Right lobe of liver (tissue), 6 donors: ENCODE measurements around the gene LY6G6F. TPM values are rescaled to one million over a fixed set of nuclear protein-coding genes. Genes with fewer than 3 reads are reported as not detected.

Source experiments
- ATAC-seq, 4 donors: fragments of 200-7000 bp; cut with Tn5 transposase; one replicate each; pipeline ENCODE4 v1.9.1; 2020; ENCODE audit warnings: mild to moderate bottlenecking in 4 of 4, moderate library complexity in 4 of 4
- DNase-seq, 3 donors: peaks; one replicate each; pipeline ENCODE4 v3.0.0-alpha.2; 2020
- H3K27ac ChIP-seq, 3 donors: fragments of 200-600 bp; one replicate each; pipeline ENCODE4 v1.8.0; 2022
- H3K27me3 ChIP-seq, 2 donors: fragments of 200-600 bp; one replicate each; pipeline ENCODE4 v1.8.0; 2022
- H3K36me3 ChIP-seq, 4 donors: fragments of 200-600 bp; sonication (generic) in 1 of 4; one replicate each; pipeline versions ENCODE4 v1.5.1 to v1.8.0; 2017 to 2022; ENCODE audit warnings: control low read depth in 1 of 4
- H3K4me1 ChIP-seq, 4 donors: fragments of 200-600 bp; sonication (generic) in 1 of 4; one replicate each; pipeline versions ENCODE4 v1.5.1 to v1.8.0; 2017 to 2022; ENCODE audit warnings: control low read depth in 1 of 4
- H3K4me3 ChIP-seq, 3 donors: fragments of 200-600 bp; one replicate each; pipeline ENCODE4 v1.8.0; 2022
- H3K9me3 ChIP-seq, 4 donors: fragments of 200-600 bp; sonication (generic) in 1 of 4; one replicate each; pipeline versions ENCODE4 v1.5.1 to v1.8.0; 2017 to 2022; ENCODE audit warnings: control low read depth in 1 of 4
- POLR2A ChIP-seq: fragments of 450-650 bp; IDR thresholded peaks from one replicate; pipeline ENCODE4 v1.6.1; 2017; ENCODE audit warnings: antibody characterized with exemption, mild to moderate bottlenecking
- WGBS: methylation state at CpG from one replicate; pipeline ENCODE4 v1.1.6; 2018; ENCODE audit warnings: low coverage, low lambda C conversion rate; ENCODE audit not compliant: insufficient coverage; ENCODE audit errors: missing lambda C conversion rate; 5-methylcytosine and 5-hydroxymethylcytosine counted together
- intact Hi-C, 2 donors: fragments of 100-400 bp; cut with DNase I; formaldehyde crosslinking; loops; one replicate each; pipeline versions ENCODE4 v1.11.2 to v1.14.1; 2022
- total RNA-seq, 6 experiments: library from RNA; depleted of rRNA in 2 of 6; stranded (reverse); fragments of >200 nt in 2 of 6; fragmentation: NEBNext Ultra II Directional in 3 of 6; extraction: Animal tissue kit (Norgen Biotek cat#: 25700) in 3 of 6; gene quantifications; one replicate each; pipeline versions ENCODE4 v1.1.0 to v1.2.4, GENCODE V29; 2016 to 2023
- TF ChIP-seq, protein P1 (sequence below), 4 donors: fragments of 200-600 bp in 3 of 4; fragments of 450-650 bp in 1 of 4; IDR thresholded peaks; one replicate each; pipeline versions ENCODE4 v1.5.1 to v1.8.0; 2016 to 2022; ENCODE audit warnings: antibody characterized with exemption in 4 of 4, mild to moderate bottlenecking in 2 of 4
- donor health status: DM: no; HTN: yes; CAD: no.
- donor health status: DM: no; HTN: no; CAD: no.
- donor health status: DM: no; HTN: no; CAD: no.
- donor health status: DM: no; HTN: yes; CAD: no.
- donor health status: DM: no; HTN: yes; CAD: no.

LY6G6F gene
- total RNA-seq, 6 experiments from 2014 or later = not detected

DNA sequence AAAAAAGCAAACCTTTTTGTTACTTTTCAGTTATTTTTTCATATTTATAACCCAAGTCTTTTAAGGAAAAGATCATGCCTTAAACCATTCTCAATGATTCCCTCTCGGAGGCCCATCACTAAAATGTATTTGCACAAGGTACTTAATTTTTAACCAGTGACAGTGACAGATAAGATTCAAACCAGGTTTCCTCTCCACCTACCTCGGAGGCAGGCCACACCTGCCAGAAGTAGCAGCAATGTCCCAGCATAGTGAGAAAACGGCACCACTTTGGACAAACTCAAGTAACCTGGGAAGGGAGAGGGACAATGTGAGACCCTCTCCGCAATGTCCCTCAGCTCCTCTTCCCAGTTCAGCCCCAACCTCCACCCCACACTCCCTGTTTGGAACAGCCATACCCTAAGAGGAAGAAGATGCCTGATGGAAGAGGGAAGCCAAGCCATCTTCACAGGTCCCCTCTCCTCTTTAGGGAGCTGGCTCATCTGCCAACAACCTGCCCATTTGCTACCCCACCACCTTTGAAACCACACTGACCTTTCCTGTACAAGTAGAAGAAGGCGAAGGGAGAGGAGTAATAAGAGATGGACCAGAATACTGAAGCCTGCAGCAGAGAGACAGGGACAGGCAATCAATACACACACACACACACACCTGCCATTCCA lies 5.8 kb upstream of the LY6G6F start:
- intact Hi-C loops = no loop called here
- DNase-seq (no peak), ATAC-seq (no peak)
- 47% methylated on average over 4 of the region's 5 CpGs for WGBS
- peaks cover 0 to 29% (median 2%) of the 10 kb centered on the region in 4 donors for H3K36me3 ChIP-seq
- H3K4me1 ChIP-seq = peaks cover 0 to 21% (median 11%) of the 10 kb centered on the region in 4 donors
- no peaks in the 10 kb centered on the region for H3K27me3 ChIP-seq
- no peak overlapping the region for H3K4me3 ChIP-seq
- H3K9me3 ChIP-seq = no peaks in the 10 kb centered on the region
- no peak overlapping the region for H3K27ac ChIP-seq
- TF ChIP-seq, protein P1, sequence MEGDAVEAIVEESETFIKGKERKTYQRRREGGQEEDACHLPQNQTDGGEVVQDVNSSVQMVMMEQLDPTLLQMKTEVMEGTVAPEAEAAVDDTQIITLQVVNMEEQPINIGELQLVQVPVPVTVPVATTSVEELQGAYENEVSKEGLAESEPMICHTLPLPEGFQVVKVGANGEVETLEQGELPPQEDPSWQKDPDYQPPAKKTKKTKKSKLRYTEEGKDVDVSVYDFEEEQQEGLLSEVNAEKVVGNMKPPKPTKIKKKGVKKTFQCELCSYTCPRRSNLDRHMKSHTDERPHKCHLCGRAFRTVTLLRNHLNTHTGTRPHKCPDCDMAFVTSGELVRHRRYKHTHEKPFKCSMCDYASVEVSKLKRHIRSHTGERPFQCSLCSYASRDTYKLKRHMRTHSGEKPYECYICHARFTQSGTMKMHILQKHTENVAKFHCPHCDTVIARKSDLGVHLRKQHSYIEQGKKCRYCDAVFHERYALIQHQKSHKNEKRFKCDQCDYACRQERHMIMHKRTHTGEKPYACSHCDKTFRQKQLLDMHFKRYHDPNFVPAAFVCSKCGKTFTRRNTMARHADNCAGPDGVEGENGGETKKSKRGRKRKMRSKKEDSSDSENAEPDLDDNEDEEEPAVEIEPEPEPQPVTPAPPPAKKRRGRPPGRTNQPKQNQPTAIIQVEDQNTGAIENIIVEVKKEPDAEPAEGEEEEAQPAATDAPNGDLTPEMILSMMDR (IDR thresholded peaks at IDR 0.05) = no peak
- no peak for TF ChIP-seq POLR2A

DNA sequence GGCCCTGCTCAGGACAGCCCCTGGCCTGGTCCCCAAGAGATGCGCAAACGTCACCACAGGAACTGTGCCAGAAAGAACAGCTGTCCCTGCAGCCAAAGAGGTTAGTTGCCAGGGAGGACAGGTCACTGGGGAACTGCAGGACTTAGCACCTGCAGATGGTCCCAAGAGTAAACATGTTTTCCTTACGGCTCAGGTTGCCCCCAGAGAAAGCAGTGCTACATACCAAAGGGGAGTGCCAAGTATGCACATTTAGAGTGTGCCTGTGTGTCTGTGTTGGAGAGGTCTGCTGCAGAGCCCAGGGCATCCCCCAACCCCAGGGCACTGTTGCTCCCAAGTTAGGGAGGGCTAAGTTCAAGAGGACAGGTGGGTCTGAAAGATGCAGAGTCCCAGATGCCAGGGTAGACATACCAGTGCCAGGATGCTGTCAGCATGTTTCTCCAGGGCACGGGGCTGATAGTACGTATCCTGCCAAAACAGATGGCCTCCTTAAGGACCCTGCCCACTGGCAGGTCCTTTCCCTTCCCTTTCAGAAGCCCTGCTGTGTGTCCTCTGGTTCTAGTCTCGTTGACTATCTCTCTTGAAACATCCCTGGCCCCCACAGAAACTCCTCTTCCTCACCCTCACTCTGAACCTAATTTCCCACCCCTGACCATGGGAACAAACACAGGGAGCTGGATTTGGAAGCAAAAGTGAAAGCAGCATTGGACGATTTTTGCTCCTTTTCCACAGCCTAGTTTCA lies 4.8 kb upstream of the LY6G6F start:
- Histone ChIP-seq H3K4me1 (peaks cover 0 to 21% (median 11%) of the 10 kb centered on the region in 4 donors), H3K36me3 (peaks cover 0 to 21% (median 2%) of the 10 kb centered on the region in 4 donors), H3K9me3 (no peaks in the 10 kb centered on the region), H3K27me3 (no peaks in the 10 kb centered on the region), H3K4me3 (peak overlapping the region; percentile 71 to 80 (median 77)), H3K27ac (peak overlapping the region; percentile 95 to 98 (median 97))
- intact Hi-C loops = no loop called here
- DNase-seq (peak; percentile 58 to 76 (median 69)), ATAC-seq (peak in 2 of 4 donors; percentile 15 to 24)
- no peak for TF ChIP-seq POLR2A
- TF ChIP-seq, protein P1 (IDR thresholded peaks at IDR 0.05) = no peak
- WGBS = 2% methylated on average over 3 of the region's 7 CpGs

DNA sequence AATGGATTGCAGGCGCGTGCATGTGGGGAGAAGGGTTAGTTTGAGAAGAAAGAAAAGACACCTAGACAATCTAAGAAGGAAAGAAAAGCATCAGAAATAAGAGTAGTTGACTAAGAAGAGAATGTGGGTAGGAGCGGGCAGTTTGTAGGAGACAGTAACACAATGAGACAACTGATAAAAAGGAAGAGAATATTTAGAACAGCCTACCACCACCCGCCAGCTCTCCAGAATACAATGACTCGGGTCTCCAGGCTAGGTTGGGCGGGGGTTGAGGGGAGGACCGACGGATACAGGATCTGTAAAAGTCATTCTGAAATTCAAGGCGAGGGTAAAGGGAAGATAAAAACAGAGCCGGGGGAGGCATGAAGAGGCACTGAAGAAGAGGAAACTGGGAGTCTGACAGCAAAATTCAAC lies 4.3 kb upstream of the LY6G6F start:
- DNase-seq (no peak), ATAC-seq (peak; percentile 1 to 6 (median 4))
- intact Hi-C loops = no loop called here
- no peaks in the 10 kb centered on the region for H3K27me3 ChIP-seq
- peak overlapping the region; percentile 95 to 98 (median 97) for H3K27ac ChIP-seq
- TF ChIP-seq, protein P1 (IDR thresholded peaks at IDR 0.05) = no peak
- TF ChIP-seq POLR2A = no peak
- peaks cover 0 to 20% (median 2%) of the 10 kb centered on the region in 4 donors for H3K36me3 ChIP-seq
- H3K9me3 ChIP-seq = no peaks in the 10 kb centered on the region
- peak overlapping the region; percentile 71 to 80 (median 77) for H3K4me3 ChIP-seq
- under 1% methylated on average over 10 of the region's 10 CpGs for WGBS
- H3K4me1 ChIP-seq = peaks cover 0 to 21% (median 11%) of the 10 kb centered on the region in 4 donors

DNA sequence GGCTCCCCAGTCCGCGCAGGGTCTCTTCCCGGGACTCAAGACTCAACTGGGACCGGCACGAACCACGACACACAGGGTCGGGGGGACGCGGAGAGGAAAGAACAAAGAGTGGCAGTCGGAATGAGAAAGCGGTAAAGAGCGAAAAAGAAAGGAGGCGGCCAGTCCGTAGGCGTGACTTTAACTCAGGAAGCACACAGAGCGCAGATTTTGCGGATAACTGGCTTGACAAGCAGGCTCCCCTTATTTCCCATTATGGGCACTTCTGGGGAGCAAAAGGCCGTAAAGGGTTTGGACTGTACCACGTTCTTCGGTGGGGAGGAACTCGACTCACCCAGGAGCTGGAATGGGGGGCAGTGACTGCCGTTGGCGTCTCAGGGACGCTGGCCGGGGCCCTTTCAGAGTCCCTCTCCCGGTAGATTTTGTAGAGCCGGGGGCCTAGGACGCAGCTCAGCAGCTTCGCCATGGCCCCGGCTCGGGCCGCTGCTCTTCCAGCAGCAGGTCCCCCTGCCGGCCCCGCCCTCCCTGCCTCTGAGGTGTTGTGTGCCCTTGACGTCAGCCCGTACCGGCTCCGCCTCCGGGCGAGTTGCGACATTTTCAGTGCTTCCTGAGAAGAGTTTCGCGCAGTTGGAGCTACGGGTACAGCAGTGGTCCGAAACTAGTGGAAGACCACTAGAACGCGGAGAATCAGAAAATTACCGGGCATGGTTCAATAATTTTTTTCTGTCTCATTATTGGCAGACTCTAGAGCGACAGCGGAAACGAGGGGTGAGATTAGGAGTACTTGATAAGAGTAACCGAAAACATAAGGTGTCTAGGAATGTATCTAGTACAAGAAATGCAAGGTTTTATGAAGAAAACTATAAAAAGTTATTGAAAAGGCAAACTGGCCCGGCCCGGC lies 3.6 kb upstream of the LY6G6F start, which contains the start of gene ABHD16A:
Gene ABHD16A (minus strand): TSS at position 506 of the 898 bp plus-strand sequence. CDS start 43 bp downstream, at position 463.
- Histone ChIP-seq H3K36me3 (peaks cover 0 to 20% (median 0%) of the 10 kb centered on the region in 4 donors), H3K9me3 (no peaks in the 10 kb centered on the region), H3K27ac (peak within 1 kb of the TSS; percentile 95 to 98 (median 97)), H3K4me3 (peak within 1 kb of the TSS; percentile 71 to 80 (median 77)), H3K27me3 (no peaks in the 10 kb centered on the region), H3K4me1 (peaks cover 0 to 21% (median 11%) of the 10 kb centered on the region in 4 donors)
- WGBS = under 1% methylated on average over 42 of the region's 54 CpGs
- peak; percentile 98 for TF ChIP-seq POLR2A
- TF ChIP-seq, protein P1 (IDR thresholded peaks at IDR 0.05) = peak in 2 of 4 donors; percentile 10 to 21
- intact Hi-C loops = no loop called here
- DNase-seq = peak; percentile 99
- ATAC-seq = peak; percentile 97
